ENCODE measurements around the gene RNF141. TPM values are rescaled to one million over a fixed set of nuclear protein-coding genes. Genes with fewer than 3 reads are reported as not detected.
A peak's percentile ranks its signal among the peaks of the same experiment; 100 is the strongest.

Gene RNF141
- total and polyA plus RNA-seq, 12 donors = 6.7 to 43.0 (median 34.2) TPM

- TF ChIP-seq CTCF (IDR thresholded peaks at IDR 0.05) = no peak
- Histone ChIP-seq H3K27ac (no peak overlapping the region), H3K9me3 (no peaks in the 10 kb centered on the region), H3K36me3 (peaks cover 0 to 77% (median 0%) of the 10 kb centered on the region in 9 donors), H3K27me3 (no peaks in the 10 kb centered on the region), H3K4me1 (peaks cover 0 to 20% (median 9%) of the 10 kb centered on the region in 9 donors), H3K4me3 (no peak overlapping the region)
- WGBS, 2 donors = 94 to 96% methylated on average over 14 of the region's 14 CpGs
- ATAC-seq (no peak), DNase-seq (no peak)
- intact Hi-C loops (cut with DNase I) = no loop called here
Observed at GRCh38 chr11:10494636-10495463, 46.1 kb downstream of the RNF141 start.

GRCh38 chr11:10493041-10493663 lies 47.8 kb downstream of the RNF141 start:
- TF ChIP-seq CTCF (IDR thresholded peaks at IDR 0.05) = no peak
- 95 to 98% methylated on average over 18 of the region's 18 CpGs for WGBS, 2 donors
- no peak for DNase-seq
- no peak overlapping the region for H3K27ac ChIP-seq
- peaks cover 0 to 69% (median 0%) of the 10 kb centered on the region in 9 donors for H3K36me3 ChIP-seq
- ATAC-seq = no peak
- H3K27me3 ChIP-seq = no peaks in the 10 kb centered on the region
- H3K4me3 ChIP-seq = no peak overlapping the region
- H3K4me1 ChIP-seq = peaks cover 0 to 23% (median 9%) of the 10 kb centered on the region in 9 donors
- intact Hi-C loops (cut with DNase I) = no loop called here
- H3K9me3 ChIP-seq = no peaks in the 10 kb centered on the region

- intact Hi-C loops (cut with DNase I) = no loop called here
- no peak overlapping the region for H3K27ac ChIP-seq
- no peak overlapping the region for H3K4me3 ChIP-seq
- no peaks in the 10 kb centered on the region for H3K27me3 ChIP-seq
- ATAC-seq (no peak), DNase-seq (no peak)
- peaks cover 0 to 23% (median 9%) of the 10 kb centered on the region in 9 donors for H3K4me1 ChIP-seq
- no peaks in the 10 kb centered on the region for H3K9me3 ChIP-seq
- TF ChIP-seq CTCF (IDR thresholded peaks at IDR 0.05) = no peak
- 93 to 99% methylated on average over 2 of the region's 2 CpGs for WGBS, 2 donors
- peaks cover 0 to 71% (median 0%) of the 10 kb centered on the region in 9 donors for H3K36me3 ChIP-seq
Observed at GRCh38 chr11:10492084-10492483, 48.9 kb downstream of the RNF141 start.

GRCh38 chr11:10490398-10491241 lies 50.4 kb downstream of the RNF141 start:
- H3K27ac ChIP-seq = peak overlapping the region in 4 of 10 donors; percentile 26 to 69 (median 45)
- peaks cover 0 to 23% (median 9%) of the 10 kb centered on the region in 9 donors for H3K4me1 ChIP-seq
- 63 to 69% methylated on average over 13 of the region's 13 CpGs for WGBS, 2 donors
- DNase-seq = peak; percentile 46 to 57
- no peak for TF ChIP-seq CTCF (IDR thresholded peaks at IDR 0.05)
- peak; percentile 78 to 95 (median 86) for ATAC-seq
- peaks cover 0 to 72% (median 0%) of the 10 kb centered on the region in 9 donors for H3K36me3 ChIP-seq
- no peaks in the 10 kb centered on the region for H3K9me3 ChIP-seq
- H3K4me3 ChIP-seq = no peak overlapping the region
- intact Hi-C loops (cut with DNase I) = no loop called here
- no peaks in the 10 kb centered on the region for H3K27me3 ChIP-seq
